GM18499 (cell line): ENCODE results near the gene FMO4.
"Not testable (repeated sequence)": the region's sequence is repeated elsewhere in the genome, so short reads cannot be mapped to it uniquely, and the experiment has no call there.

ENCODE experiments used
- ATAC-seq: cut with Tn5 transposase; IDR thresholded peaks from one replicate; pipeline ENCODE4 v1.9.1; 2021; ENCODE audit warnings: moderate number of reproducible peaks; ENCODE audit not compliant: insufficient read depth, unreplicated experiment

FMO4 gene

GRCh38 chr1:171329251-171329650, 15.3 kb downstream of the FMO4 start:
- no peak for ATAC-seq

- ATAC-seq: no peak
Measured at GRCh38 chr1:171334024-171334640, 20.1 kb downstream of the FMO4 start.

DNA sequence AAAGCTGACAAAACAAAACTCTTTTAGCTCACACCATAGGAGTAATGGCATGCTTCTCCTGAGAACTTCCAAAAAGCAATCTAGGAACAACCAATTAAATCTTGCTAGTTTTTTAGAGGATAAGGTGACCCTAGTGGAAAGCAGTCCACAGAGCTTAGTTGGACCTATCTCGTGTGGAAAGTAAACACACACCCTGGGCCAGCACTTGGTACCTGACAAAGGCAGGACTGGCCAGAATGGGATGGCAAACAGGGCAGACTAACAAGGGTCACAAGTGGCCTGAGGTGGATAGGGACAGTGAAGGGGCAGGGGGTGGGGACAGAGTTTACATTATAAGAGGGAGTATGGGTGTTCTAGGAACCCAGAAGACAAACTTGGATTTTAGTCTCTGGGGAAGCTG, 22.0 kb downstream of the FMO4 start:
- no peak for ATAC-seq

GRCh38 chr1:171339345-171339744, 25.4 kb downstream of the FMO4 start:
- not testable (repeated sequence) for ATAC-seq

DNA sequence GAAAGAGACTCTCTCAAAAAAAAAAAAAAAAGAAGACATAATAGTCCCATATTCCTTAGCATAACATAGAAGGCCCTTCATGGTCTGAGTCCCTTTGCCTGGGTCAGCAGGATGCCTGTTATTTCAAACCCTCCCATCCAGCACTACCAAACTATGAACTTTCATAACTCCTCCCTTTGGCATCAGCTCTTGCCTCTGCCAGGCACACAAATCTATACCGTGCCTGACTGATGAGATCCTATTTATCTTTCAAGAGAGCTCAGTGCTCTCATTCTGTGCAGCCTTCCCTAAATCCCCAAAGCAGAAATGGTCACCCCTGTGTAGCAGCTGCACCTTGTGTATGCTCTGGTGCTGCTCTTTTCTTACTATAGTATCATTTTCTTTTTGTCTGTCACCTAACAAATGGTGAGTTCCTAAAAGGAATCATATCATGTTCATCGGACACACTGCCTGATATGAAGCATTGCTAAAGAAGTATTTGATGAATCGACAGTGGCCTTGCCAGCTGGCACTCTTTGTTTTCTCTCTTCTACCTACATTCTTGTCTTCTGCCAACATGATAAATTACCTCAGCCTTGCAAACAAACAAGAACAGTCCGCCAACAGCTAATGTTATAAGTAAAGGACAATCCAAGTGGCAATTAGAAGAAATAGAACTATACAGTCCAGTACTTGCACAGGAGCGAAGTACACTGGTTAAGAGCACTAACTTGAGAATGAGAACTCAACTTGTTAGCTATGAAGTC, 29.9 kb downstream of the FMO4 start:
- ATAC-seq: no peak

DNA sequence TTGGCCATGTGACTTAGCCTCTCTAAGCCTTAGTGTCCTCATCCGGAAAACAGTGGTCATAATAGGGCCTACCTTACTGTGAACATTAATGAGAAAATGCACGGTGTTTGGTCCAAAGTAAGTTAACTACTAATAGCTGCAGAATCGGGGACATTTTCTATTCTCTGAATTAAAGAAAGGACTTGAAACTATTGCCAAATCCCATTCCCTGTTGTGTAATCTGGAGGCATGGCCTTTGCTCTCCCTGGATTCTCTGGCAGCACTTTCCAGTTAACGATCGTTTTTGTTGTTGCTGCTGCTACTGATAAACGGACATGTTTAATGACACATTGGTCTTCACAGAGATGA, 30.5 kb downstream of the FMO4 start:
- no peak for ATAC-seq

DNA sequence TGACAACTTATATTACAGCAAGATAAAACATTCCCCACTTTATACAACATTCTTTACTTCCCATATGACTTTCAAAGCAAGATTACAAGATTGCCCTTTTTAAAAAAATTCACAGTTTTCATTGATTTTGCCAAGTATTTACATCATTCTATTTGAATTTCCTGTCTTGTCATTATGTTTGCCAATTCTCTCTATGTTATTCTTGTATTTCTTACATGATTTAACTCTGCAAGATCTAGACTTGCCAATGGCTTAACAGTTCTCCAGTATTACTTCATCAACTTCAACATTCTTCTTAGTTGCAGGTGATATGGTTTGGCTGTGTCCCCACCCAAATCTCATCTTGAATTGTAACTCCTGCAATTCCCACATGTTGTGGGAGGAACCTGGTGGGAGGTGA, 31.6 kb downstream of the FMO4 start:
- no peak for ATAC-seq

GRCh38 chr1:171346881-171347280, 32.9 kb downstream of the FMO4 start:
- ATAC-seq: no peak

DNA sequence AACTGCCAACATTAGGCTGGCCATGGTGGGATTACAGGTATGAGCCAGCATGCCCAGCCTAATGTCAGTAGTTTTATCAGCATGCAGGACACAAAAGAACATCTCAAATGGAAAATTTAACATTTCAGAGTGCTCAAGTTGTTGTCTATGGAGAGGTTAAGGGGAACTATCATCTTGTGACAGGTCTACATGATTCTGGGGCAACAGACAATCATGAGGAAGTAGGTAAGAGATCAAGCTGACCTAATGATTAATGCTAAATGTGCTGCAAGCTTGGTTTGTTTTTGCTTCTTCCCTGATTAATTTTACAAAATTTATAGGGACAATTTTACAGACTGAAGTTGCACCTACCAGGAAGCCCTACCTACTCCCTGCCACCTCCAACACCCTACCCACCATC, 36.6 kb downstream of the FMO4 start:
- no peak for ATAC-seq

GRCh38 chr1:171351961-171352360, 38.0 kb downstream of the FMO4 start:
- no peak for ATAC-seq

DNA sequence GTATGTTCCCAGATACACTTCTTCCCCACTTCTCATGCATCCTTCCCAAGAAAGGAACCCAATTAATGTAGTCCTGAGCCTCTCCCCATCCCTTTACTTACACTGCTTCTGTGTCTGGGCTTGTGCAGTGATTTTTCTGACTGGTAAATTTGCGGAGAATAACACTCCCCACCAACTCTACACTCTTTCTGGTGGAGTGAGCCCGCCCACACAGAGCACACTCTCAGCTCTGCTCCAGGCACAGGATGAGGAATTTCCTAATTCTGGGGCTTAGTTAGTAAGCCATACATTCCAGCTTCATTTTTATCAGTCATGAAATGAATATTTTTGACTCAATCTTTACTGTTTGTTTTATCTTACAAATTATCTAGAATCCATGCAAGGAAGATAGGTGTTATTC, 38.6 kb downstream of the FMO4 start:
- no peak for ATAC-seq

GRCh38 chr1:171355727-171356126, 41.7 kb downstream of the FMO4 start:
- ATAC-seq: no peak

- ATAC-seq: no peak
Measured at GRCh38 chr1:171357179-171357578, 43.2 kb downstream of the FMO4 start.

- not testable (repeated sequence) for ATAC-seq
Measured at GRCh38 chr1:171359355-171359648, 45.3 kb downstream of the FMO4 start.

DNA sequence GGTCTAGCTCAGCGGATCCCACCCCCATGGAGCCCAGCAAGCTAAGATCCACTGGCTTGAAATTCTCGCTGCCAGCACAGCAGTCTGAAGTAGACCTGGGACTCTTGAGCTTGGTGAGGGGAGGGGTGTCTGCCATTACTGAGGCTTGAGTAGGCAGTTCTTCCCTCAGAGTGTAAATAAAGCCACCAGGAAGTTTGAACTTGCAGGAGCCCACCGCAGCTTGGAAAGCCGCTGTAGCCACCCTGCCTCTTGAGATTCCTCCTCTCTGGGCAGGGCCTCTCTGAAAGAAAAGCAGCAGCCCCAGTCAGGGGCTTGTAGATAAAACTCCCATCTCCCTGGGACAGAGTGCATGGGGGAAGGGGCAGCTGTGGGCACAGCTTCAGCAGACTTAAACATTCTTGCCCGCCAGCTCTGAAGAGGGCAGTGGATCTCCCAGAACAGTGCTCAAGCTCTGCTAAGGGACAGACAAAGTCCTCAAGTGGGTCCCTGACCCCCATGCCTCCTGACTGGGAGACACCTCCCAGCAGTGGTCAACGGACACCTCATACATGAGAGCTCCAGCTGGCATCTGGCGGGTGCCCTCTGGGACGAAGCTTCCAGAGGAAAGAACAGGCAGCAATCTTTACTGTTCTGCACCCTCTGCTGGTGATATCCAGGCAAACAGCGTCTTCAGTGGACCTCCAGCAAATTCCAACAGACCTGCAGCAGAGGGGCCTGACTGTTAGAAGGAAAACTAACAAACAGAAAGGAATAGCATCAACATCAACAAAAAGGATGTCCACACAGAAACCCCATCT, 45.9 kb downstream of the FMO4 start:
- not testable (repeated sequence) for ATAC-seq

- ATAC-seq: no peak
Measured at GRCh38 chr1:171366085-171366484, 52.1 kb downstream of the FMO4 start.

DNA sequence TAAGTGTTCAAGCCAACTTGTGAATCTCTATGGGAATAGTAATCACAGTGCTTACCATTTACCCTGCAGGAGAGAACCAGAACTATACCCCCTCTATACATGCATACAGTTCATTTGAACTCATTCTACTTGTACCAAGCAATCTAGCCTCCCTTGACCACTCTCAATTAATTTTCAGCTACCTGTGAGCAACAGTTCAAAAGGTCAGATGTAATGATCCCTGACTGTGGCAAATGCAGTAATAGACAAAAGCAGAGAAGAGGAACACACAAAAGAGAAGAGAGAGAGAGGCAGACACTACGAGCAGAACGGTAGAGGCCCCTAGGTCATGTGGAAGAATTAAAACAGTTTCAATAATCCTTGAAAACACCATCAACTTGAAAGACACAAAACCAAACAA, 52.8 kb downstream of the FMO4 start:
- no peak for ATAC-seq

GRCh38 chr1:171367436-171367835, 53.5 kb downstream of the FMO4 start:
- ATAC-seq: no peak

DNA sequence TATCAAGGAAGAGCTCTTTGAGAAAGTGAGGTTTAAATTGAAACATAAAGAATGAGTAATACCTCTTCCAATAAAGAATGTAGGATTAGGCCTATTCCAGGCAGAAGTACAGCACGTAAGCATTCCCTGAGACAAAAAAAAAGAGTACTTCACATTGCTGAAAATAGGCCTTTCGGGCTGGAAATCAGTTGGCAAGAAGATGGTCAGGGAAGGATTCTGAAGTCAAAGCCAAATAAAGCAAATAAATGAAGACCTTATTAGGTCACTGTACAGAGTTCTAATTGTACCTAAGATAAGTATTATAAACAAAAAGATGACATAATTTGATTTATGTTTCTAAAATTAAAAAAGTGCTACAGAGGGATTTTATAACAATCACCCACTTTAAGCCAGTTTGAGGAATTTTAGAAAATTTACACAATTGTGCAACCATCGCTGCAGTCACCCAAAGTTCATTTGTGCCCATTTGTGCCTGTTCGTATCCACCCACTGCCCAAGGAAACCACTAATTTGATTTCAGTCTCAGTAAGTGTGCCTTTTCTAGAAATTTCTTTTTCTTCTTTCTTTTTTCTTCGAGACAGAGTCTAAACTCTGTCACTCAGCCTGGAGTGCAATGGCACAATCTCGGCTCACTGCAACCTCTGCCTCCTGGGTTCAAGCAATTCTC, 58.6 kb downstream of the FMO4 start:
- no peak for ATAC-seq

DNA sequence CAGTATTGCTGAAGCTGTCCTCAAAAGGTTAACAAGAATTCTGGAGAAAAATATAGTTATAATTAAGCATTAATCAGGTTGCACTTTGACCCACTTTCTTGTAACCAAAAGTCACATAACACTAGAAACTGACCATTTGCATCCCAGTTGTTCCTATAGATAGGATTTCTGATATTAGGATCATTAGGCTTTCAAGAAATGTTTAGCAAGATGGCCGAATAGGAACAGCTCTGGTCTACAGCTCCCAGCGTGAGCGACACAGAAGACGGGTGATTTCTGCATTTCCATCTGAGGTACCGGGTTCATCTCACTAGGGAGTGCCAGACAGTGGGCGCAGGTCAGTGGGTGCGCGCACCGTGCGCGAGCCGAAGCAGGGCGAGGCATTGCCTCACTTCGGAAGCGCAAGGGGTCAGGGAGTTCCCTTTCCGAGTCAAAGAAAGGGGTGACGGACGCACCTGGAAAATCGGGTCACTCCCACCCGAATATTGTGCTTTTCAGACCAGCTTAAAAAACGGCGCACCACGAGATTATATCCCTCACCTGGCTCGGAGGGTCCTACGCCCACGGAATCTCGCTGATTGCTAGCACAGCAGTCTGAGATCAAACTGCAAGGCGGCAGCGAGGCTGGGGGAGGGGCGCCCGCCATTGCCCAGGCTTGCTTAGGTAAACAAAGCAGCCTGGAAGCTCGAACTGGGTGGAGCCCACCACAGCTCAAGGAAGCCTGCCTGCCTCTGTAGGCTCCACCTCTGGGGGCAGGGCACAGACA, 59.6 kb downstream of the FMO4 start:
- not testable (repeated sequence) for ATAC-seq
